Nephron (organoid): ENCODE results near the gene OR2T8.

Source experiments
- H3K27ac Mint-ChIP-seq, 3 experiments: 2 replicates each; pipeline ENCODE4 v1.8.0; 2020; ENCODE audit warnings: mixed read lengths in 3 of 3, mild to moderate bottlenecking in 2 of 3, moderate library complexity in 1 of 3
- H3K27me3 Mint-ChIP-seq: 2 replicates; pipeline ENCODE4 v1.8.0; 2021; ENCODE audit warnings: low read depth, mild to moderate bottlenecking, moderate library complexity, mixed read lengths
- H3K36me3 Mint-ChIP-seq: 2 replicates; pipeline ENCODE4 v1.8.0; 2020; ENCODE audit warnings: low read depth, mixed read lengths
- H3K4me1 Mint-ChIP-seq: 2 replicates; pipeline ENCODE4 v1.8.0; 2020; ENCODE audit warnings: mixed read lengths
- H3K4me3 Mint-ChIP-seq, 3 experiments: 2 replicates each; pipeline ENCODE4 v1.8.0; 2020; ENCODE audit warnings: mild to moderate bottlenecking in 3 of 3, mixed read lengths in 3 of 3, moderate library complexity in 2 of 3
- H3K9me3 Mint-ChIP-seq: 2 replicates; pipeline ENCODE4 v1.8.0; 2020; ENCODE audit warnings: mixed read lengths
- CTCF ChIP-seq, 3 experiments: fragments of 200-600 bp; sonication (generic); IDR thresholded peaks; one replicate each; pipeline ENCODE4 v1.5.0; 2021; ENCODE audit warnings: antibody characterized with exemption in 3 of 3; ENCODE audit not compliant: unreplicated experiment in 3 of 3

OR2T8 gene

GRCh38 chr1:247962911-247963588 is 43.0 kb downstream of the OR2T8 start:
- no peaks in the 10 kb centered on the region for H3K4me1 Mint-ChIP-seq

DNA sequence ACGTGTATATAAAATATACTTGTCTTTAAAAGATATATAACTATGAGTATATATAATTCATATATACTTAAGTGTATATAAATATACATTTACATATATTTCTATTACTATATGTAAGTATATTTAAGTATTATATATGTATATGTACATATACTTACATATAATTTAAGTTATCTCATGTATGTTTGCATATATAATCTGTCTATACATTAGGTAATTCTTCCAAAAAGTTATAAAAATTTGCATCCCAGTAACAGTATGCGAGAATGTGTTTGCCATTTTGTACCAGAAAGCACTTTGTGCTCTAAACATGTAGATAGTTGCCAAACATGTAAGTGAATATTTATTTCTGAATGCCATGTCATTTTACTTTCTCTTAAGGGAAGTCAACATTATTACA is 44.9 kb downstream of the OR2T8 start, which contains the start of gene OR2AK2:
Gene OR2AK2, plus strand, starts transcription at position 301 of the 400 bp plus-strand sequence. CDS start 144 bp downstream, outside the sequence.
- no peaks in the 10 kb centered on the region for H3K4me1 Mint-ChIP-seq
- H3K36me3 Mint-ChIP-seq, result no peaks in the 10 kb centered on the region
- no peak within 1 kb of the TSS for H3K27ac Mint-ChIP-seq
- no peak within 1 kb of the TSS for H3K4me3 Mint-ChIP-seq
- no peaks in the 10 kb centered on the region for H3K27me3 Mint-ChIP-seq
- TF ChIP-seq CTCF (IDR thresholded peaks at IDR 0.05; ENCODE audit: unreplicated experiment in 3 of 3), result no peak
- peaks cover 36% of the 10 kb centered on the region for H3K9me3 Mint-ChIP-seq

More at GRCh38 chr1:247962911-247963588, 43.0 kb downstream of the OR2T8 start:
- no peak for TF ChIP-seq CTCF (IDR thresholded peaks at IDR 0.05; ENCODE audit: unreplicated experiment in 3 of 3)
- Mint-ChIP-seq H3K4me3 (no peak overlapping the region), H3K36me3 (no peaks in the 10 kb centered on the region), H3K27ac (no peak overlapping the region), H3K9me3 (peaks cover 33% of the 10 kb centered on the region), H3K27me3 (no peaks in the 10 kb centered on the region)

- H3K4me1 Mint-ChIP-seq, result no peaks in the 10 kb centered on the region
- no peak overlapping the region for H3K4me3 Mint-ChIP-seq
- no peak for TF ChIP-seq CTCF (IDR thresholded peaks at IDR 0.05; ENCODE audit: unreplicated experiment in 3 of 3)
- H3K36me3 Mint-ChIP-seq, result no peaks in the 10 kb centered on the region
- peaks cover 33% of the 10 kb centered on the region for H3K9me3 Mint-ChIP-seq
- H3K27me3 Mint-ChIP-seq, result no peaks in the 10 kb centered on the region
- no peak overlapping the region for H3K27ac Mint-ChIP-seq
Observed at GRCh38 chr1:247966532-247967204, 46.6 kb downstream of the OR2T8 start.
